GM23338 (cell line): ENCODE measurements around the gene RNASE7. TPM values are rescaled to one million over a fixed set of nuclear protein-coding genes. Genes with fewer than 3 reads are reported as not detected.

Source experiments
- ATAC-seq: fragments of 200-7000 bp; cut with Tn5 transposase; 3 replicates; pipeline ENCODE4 v1.9.1; 2020
- DNase-seq: peaks from one replicate; pipeline ENCODE4 v3.0.0-alpha.2; 2015; ENCODE audit warnings: low spot score
- H2AFZ ChIP-seq: fragments of 200-600 bp; sonication (generic); 2 replicates; pipeline ENCODE4 v1.8.0; 2016; ENCODE audit warnings: antibody characterized with exemption, mild to moderate bottlenecking, moderate library complexity
- H3F3A ChIP-seq: fragments of 200-600 bp; sonication (generic); replicated peaks from 2 replicates; pipeline ENCODE4 v1.8.0; 2017; ENCODE audit warnings: antibody characterized with exemption, mixed run types, low read depth
- H3K27ac ChIP-seq: fragments of 200-600 bp; sonication (generic); 2 replicates; pipeline ENCODE4 v1.6.1; 2016; ENCODE audit warnings: low read depth
- H3K27me3 ChIP-seq: fragments of 200-600 bp; sonication (generic); 2 replicates; pipeline ENCODE4 v1.8.0; 2016; ENCODE audit warnings: mild to moderate bottlenecking, mixed run types, moderate library complexity; ENCODE audit not compliant: insufficient read depth
- H3K36me3 ChIP-seq: fragments of 200-600 bp; sonication (generic); 2 replicates; pipeline ENCODE4 v1.8.0; 2016; ENCODE audit warnings: mild to moderate bottlenecking; ENCODE audit not compliant: insufficient read depth
- H3K4me1 ChIP-seq: fragments of 200-600 bp; sonication (generic); 2 replicates; pipeline ENCODE4 v1.8.0; 2016; ENCODE audit warnings: mild to moderate bottlenecking, moderate library complexity; ENCODE audit not compliant: insufficient read depth
- H3K4me2 ChIP-seq: fragments of 200-600 bp; sonication (generic); 2 replicates; pipeline ENCODE4 v1.7.1; 2017; ENCODE audit warnings: mixed run types
- H3K4me3 ChIP-seq: fragments of 200-600 bp; sonication (generic); 2 replicates; pipeline ENCODE4 v1.6.1; 2016; ENCODE audit warnings: mixed run types
- H3K79me2 ChIP-seq: fragments of 200-600 bp; sonication (generic); replicated peaks from 2 replicates; pipeline ENCODE4 v1.8.0; 2017; ENCODE audit warnings: mild to moderate bottlenecking; ENCODE audit not compliant: insufficient read depth
- H3K9me2 ChIP-seq: fragments of 200-600 bp; sonication (generic); 2 replicates; pipeline ENCODE4 v1.8.0; 2017; ENCODE audit not compliant: insufficient read depth
- H4K20me1 ChIP-seq: fragments of 200-600 bp; sonication (generic); replicated peaks from 2 replicates; pipeline ENCODE4 v1.8.0; 2017; ENCODE audit warnings: mild to moderate bottlenecking; ENCODE audit not compliant: insufficient read depth
- H3K27ac Mint-ChIP-seq: 2 replicates; pipeline ENCODE4 v1.8.0; 2020; ENCODE audit warnings: inconsistent platforms, mild to moderate bottlenecking, moderate library complexity, mixed read lengths
- H3K27me3 Mint-ChIP-seq: 3 replicates; pipeline ENCODE4 v1.8.0; 2022; ENCODE audit warnings: low read depth, mild to moderate bottlenecking, moderate library complexity, mixed read lengths, inconsistent platforms; ENCODE audit not compliant: insufficient read depth, poor library complexity
- H3K36me3 Mint-ChIP-seq: 3 replicates; pipeline ENCODE4 v1.8.0; 2021; ENCODE audit warnings: low read depth, mild to moderate bottlenecking, inconsistent platforms, moderate library complexity, mixed read lengths
- H3K4me1 Mint-ChIP-seq: 3 replicates; pipeline ENCODE4 v1.8.0; 2020; ENCODE audit warnings: mild to moderate bottlenecking, inconsistent platforms, mixed read lengths
- H3K4me3 Mint-ChIP-seq: 3 replicates; pipeline ENCODE4 v1.8.0; 2021; ENCODE audit warnings: moderate library complexity, mild to moderate bottlenecking, inconsistent platforms, mixed read lengths
- H3K9me3 Mint-ChIP-seq: 3 replicates; pipeline ENCODE4 v1.8.0; 2020; ENCODE audit warnings: moderate library complexity, mild to moderate bottlenecking, inconsistent platforms, mixed read lengths
- CREB1 ChIP-seq: fragments of 250-450 bp; sonication (Bioruptor Pico); IDR thresholded peaks from 2 replicates; pipeline ENCODE4 v1.5.0; 2020; ENCODE audit warnings: low read depth, mild to moderate bottlenecking, moderate library complexity
- CTCF ChIP-seq, 2 experiments: fragments of 200-600 bp in 1 of 2; sonication (generic) in 1 of 2; conservative IDR thresholded peaks; 2 replicates each; pipeline versions ENCODE4 v1.5.1 to v1.6.1; 2016 to 2017; ENCODE audit warnings: antibody characterized with exemption in 2 of 2, low read depth in 2 of 2, mild to moderate bottlenecking in 2 of 2, moderate library complexity in 1 of 2
- ETS1 ChIP-seq: IDR thresholded peaks from 2 replicates; pipeline ENCODE4 v1.6.1; 2016; ENCODE audit warnings: antibody characterized with exemption
- EZH2phosphoT487 ChIP-seq: fragments of 200-600 bp; sonication (generic); IDR thresholded peaks from one replicate; pipeline ENCODE4 v1.8.1; 2018; ENCODE audit warnings: antibody characterized with exemption; ENCODE audit not compliant: unreplicated experiment
- JUNB ChIP-seq: IDR thresholded peaks from one replicate; pipeline ENCODE4 v1.6.1; 2016; ENCODE audit warnings: antibody characterized with exemption; ENCODE audit not compliant: unreplicated experiment
- POLR2AphosphoS5 ChIP-seq: IDR thresholded peaks from 2 replicates; pipeline ENCODE4 v1.6.1; 2016; ENCODE audit warnings: antibody characterized with exemption, low read depth
- REST ChIP-seq: IDR thresholded peaks from one replicate; pipeline ENCODE4 v1.6.1; 2018; ENCODE audit warnings: antibody characterized with exemption; ENCODE audit not compliant: unreplicated experiment
- STAT1 ChIP-seq: IDR thresholded peaks from one replicate; pipeline ENCODE4 v1.6.1; 2016; ENCODE audit warnings: antibody characterized with exemption; ENCODE audit not compliant: unreplicated experiment
- ZNF331 ChIP-seq: fragments of 250-450 bp; sonication (Bioruptor Pico); IDR thresholded peaks from 2 replicates; pipeline ENCODE4 v1.5.0; 2020; ENCODE audit warnings: low read depth, mild to moderate bottlenecking, moderate library complexity
- ZNF462 ChIP-seq: fragments of 250-450 bp; sonication (Bioruptor Pico); IDR thresholded peaks from 2 replicates; pipeline ENCODE4 v1.5.0; 2020; ENCODE audit warnings: mild to moderate bottlenecking, moderate library complexity
- polyA plus RNA-seq: library from polyadenylated mRNA; unstranded; fragments of >200 nt; fragmentation: Nextera tagmentation; extraction: Ambion mirVana; gene quantifications from 2 replicates; pipeline ENCODE4 v1.2.1, GENCODE V29; 2016
- total RNA-seq: library from RNA; depleted of rRNA; stranded (reverse); fragments of >200 nt; shearing (Covaris generic); gene quantifications from 2 replicates; pipeline ENCODE4 v1.2.3, GENCODE V29; 2014

The RNASE7 gene
- total and polyA plus RNA-seq, 2 experiments from 2014 or later = not detected

- no peak for TF ChIP-seq CTCF (conservative IDR thresholded peaks at IDR 0.05; ENCODE audit: low read depth in 2 of 2)
- no peak for TF ChIP-seq POLR2AphosphoS5
- no peak for TF ChIP-seq ZNF331 (CRISPR knock-in tag)
- TF ChIP-seq ZNF462 = no peak
- TF ChIP-seq EZH2phosphoT487 = no peak
Measured at GRCh38 chr14:21077672-21078071, 35.5 kb downstream of the RNASE7 start (continued).

GRCh38 chr14:21078287-21078686, 36.1 kb downstream of the RNASE7 start:
- H3K9me3 Mint-ChIP-seq = no peaks in the 10 kb centered on the region; the same call in 1 of the 3 replicates
- H3K36me3 ChIP-seq = peaks cover 20% of the 10 kb centered on the region; the same call in 1 of the 2 replicates

More at GRCh38 chr14:21078287-21078686, 36.1 kb downstream of the RNASE7 start:
- TF ChIP-seq CREB1 (CRISPR knock-in tag) (no peak), ETS1 (no peak), STAT1 (no peak), JUNB (no peak), POLR2AphosphoS5 (no peak), REST (no peak)
- H3K27me3 Mint-ChIP-seq = peaks cover 6% of the 10 kb centered on the region
- DNase-seq = no peak
- H3K4me2 ChIP-seq = no peak overlapping the region
- H3K27ac ChIP-seq = no peak overlapping the region
- H3K4me1 ChIP-seq = no peaks in the 10 kb centered on the region
- peaks cover 3% of the 10 kb centered on the region for H4K20me1 ChIP-seq
- peaks cover 88% of the 10 kb centered on the region for H3K36me3 Mint-ChIP-seq
- H3K27me3 ChIP-seq = no peaks in the 10 kb centered on the region
- no peaks in the 10 kb centered on the region for H3F3A ChIP-seq
- no peaks in the 10 kb centered on the region for H3K9me2 ChIP-seq
- H2AFZ ChIP-seq = no peak overlapping the region
- H3K27ac Mint-ChIP-seq = no peak overlapping the region
- H3K4me3 ChIP-seq = no peak overlapping the region
- no peaks in the 10 kb centered on the region for H3K79me2 ChIP-seq
- ATAC-seq = no peak
- no peak overlapping the region for H3K4me3 Mint-ChIP-seq
- peaks cover 6% of the 10 kb centered on the region for H3K4me1 Mint-ChIP-seq
